ENCODE results near the gene PTGES3L.

PTGES3L gene

GRCh38 chr17:42924891-42925290 lies 55.0 kb downstream of the PTGES3L start:
- no peak for TF ChIP-seq SIN3A (IDR thresholded peaks at IDR 0.05; ENCODE audit: borderline replicate concordance, insufficient read depth, low read length)
- TF ChIP-seq TAF1 (IDR thresholded peaks at IDR 0.05; ENCODE audit: borderline replicate concordance, insufficient read depth, low read length), result no peak
- no peak for TF ChIP-seq REST (IDR thresholded peaks at IDR 0.05; ENCODE audit: insufficient read depth in 1 of 2, low read depth in 2 of 2, low read length in 2 of 2)
- TF ChIP-seq FOXP2 (optimal IDR thresholded peaks at IDR 0.05; ENCODE audit: borderline replicate concordance, extremely low read depth, extremely low read length, insufficient read depth), result no peak
- no peak for TF ChIP-seq POLR2AphosphoS5 (IDR thresholded peaks at IDR 0.05; ENCODE audit: low read depth, low read length)

- no peak for TF ChIP-seq POLR2AphosphoS5 (IDR thresholded peaks at IDR 0.05; ENCODE audit: low read depth, low read length)
- no peak for TF ChIP-seq FOXP2 (optimal IDR thresholded peaks at IDR 0.05; ENCODE audit: borderline replicate concordance, extremely low read depth, extremely low read length, insufficient read depth)
- TF ChIP-seq REST (IDR thresholded peaks at IDR 0.05; ENCODE audit: insufficient read depth in 1 of 2, low read depth in 2 of 2, low read length in 2 of 2), result no peak
- no peak for TF ChIP-seq TAF1 (IDR thresholded peaks at IDR 0.05; ENCODE audit: borderline replicate concordance, insufficient read depth, low read length)
- no peak for TF ChIP-seq SIN3A (IDR thresholded peaks at IDR 0.05; ENCODE audit: borderline replicate concordance, insufficient read depth, low read length)
These were observed 57.6 kb downstream of the PTGES3L start for GRCh38 chr17:42922294-42922693.

- TF ChIP-seq FOXP2 (optimal IDR thresholded peaks at IDR 0.05; ENCODE audit: borderline replicate concordance, extremely low read depth, extremely low read length, insufficient read depth) (no peak), TAF1 (IDR thresholded peaks at IDR 0.05; ENCODE audit: borderline replicate concordance, insufficient read depth, low read length) (no peak), SIN3A (IDR thresholded peaks at IDR 0.05; ENCODE audit: borderline replicate concordance, insufficient read depth, low read length) (no peak), POLR2AphosphoS5 (IDR thresholded peaks at IDR 0.05; ENCODE audit: low read depth, low read length) (no peak), REST (IDR thresholded peaks at IDR 0.05; ENCODE audit: insufficient read depth in 1 of 2, low read depth in 2 of 2, low read length in 2 of 2) (no peak)
These were observed 59.0 kb downstream of the PTGES3L start for GRCh38 chr17:42920922-42921321.

- TF ChIP-seq SIN3A (IDR thresholded peaks at IDR 0.05; ENCODE audit: borderline replicate concordance, insufficient read depth, low read length) (no peak), POLR2AphosphoS5 (IDR thresholded peaks at IDR 0.05; ENCODE audit: low read depth, low read length) (no peak), FOXP2 (optimal IDR thresholded peaks at IDR 0.05; ENCODE audit: borderline replicate concordance, extremely low read depth, extremely low read length, insufficient read depth) (no peak), REST (IDR thresholded peaks at IDR 0.05; ENCODE audit: insufficient read depth in 1 of 2, low read depth in 2 of 2, low read length in 2 of 2) (no peak), TAF1 (IDR thresholded peaks at IDR 0.05; ENCODE audit: borderline replicate concordance, insufficient read depth, low read length) (no peak)
These were observed 59.6 kb downstream of the PTGES3L start for GRCh38 chr17:42920106-42920900.
